ENCODE results near the gene RALA.
A peak's percentile ranks its signal among the peaks of the same experiment; 100 is the strongest.

RALA gene, protein sequence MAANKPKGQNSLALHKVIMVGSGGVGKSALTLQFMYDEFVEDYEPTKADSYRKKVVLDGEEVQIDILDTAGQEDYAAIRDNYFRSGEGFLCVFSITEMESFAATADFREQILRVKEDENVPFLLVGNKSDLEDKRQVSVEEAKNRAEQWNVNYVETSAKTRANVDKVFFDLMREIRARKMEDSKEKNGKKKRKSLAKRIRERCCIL

DNA sequence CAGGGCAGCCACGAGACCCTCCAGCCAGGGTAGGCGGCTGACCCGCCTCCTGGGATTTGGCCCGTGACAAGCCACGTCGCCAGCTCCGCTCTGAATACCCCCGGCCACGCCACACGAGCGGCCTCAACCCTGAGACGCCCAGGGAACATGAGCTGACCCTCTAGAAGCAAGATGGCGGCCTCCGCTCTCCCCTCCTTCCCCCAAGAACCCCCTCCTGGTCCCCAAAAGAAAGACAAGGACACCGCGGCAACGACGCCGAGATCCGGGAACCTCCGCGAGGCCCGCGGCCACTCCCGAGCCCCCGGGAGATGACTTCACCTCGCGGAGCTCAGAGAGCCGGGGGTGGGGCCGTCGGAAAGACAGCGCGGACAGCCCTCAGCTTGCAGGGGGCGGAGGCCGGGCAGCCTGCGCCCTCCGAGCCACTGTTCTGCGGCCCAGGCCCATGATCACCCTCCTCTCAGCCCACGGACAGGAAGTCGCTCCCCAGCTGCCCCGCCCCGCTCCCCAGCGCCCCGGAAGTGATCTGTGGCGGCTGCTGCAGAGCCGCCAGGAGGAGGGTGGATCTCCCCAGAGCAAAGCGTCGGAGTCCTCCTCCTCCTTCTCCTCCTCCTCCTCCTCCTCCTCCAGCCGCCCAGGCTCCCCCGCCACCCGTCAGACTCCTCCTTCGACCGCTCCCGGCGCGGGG lies at the start of gene RALA:
TSS of gene RALA (plus strand) at position 526 of the 685 bp plus-strand sequence. CDS start 63,096 bp downstream, outside the sequence.
- DNase-seq (ENCODE audit: low spot score), result peak; percentile 95

DNA sequence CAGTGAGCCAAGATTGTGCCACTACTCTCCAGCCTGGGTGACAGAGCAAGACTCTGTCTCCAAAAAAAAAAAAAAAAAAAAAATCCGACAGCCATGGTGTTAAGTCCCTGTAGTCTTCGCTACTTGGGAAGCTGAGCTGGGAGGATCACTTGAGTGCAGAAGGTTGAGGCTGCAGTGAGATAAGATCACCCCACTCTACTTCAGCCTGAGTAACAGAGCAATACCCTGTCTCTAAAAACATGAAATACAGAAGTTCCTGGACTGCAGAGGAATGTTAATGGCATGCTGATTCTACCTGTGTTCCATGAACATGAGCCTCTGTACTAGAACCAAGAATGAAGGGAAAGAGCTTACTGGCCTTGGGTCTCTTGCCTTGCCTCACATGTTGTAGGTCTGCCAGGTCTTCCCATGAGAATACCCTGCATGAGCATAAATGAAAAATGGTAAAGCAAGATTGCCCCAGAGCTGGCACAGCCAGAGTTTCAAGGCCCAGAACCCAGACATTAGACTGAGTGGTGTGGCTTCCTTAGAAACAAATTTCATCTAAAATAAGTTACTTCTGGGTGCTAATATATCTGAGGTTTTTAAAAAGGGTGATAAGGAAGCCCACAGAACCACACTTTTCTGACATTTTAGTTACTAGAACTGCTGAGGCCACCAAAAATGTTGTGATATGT lies 48.6 kb upstream of the RALA start:
- DNase-seq (ENCODE audit: low spot score), result no peak

DNA sequence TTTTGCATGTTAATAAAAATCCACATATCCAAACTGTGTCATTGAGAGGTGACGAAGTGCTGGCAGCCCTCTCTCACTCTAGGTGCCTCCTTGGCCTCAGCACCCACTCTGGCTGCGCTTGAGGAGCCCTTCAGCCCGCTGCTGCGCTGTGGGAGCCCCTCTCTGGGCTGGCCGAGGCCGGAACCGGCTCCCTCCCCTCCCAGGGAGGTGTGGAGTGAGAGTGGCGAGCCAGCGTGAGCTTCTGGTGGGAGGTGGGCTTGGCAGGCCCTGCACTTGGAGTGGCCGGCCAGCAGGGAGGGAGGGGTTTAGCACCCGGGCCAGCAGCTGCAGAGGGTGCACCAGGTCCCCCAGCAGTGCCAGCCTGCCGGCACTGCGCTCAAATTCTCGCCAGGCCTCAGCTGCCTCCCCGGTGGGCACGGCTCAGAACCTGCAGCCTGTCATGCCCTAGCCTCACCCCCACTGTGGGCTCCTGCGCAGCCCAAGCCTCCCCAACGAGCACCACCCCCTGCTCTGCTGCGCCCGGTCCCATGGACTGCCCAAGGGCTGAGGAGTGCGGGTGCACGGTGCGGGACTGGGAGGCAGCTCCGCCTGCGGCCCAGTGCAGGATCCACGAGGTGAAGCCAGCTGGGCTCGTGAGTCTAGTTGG lies 46.0 kb upstream of the RALA start:
- DNase-seq (ENCODE audit: low spot score), result no peak

DNA sequence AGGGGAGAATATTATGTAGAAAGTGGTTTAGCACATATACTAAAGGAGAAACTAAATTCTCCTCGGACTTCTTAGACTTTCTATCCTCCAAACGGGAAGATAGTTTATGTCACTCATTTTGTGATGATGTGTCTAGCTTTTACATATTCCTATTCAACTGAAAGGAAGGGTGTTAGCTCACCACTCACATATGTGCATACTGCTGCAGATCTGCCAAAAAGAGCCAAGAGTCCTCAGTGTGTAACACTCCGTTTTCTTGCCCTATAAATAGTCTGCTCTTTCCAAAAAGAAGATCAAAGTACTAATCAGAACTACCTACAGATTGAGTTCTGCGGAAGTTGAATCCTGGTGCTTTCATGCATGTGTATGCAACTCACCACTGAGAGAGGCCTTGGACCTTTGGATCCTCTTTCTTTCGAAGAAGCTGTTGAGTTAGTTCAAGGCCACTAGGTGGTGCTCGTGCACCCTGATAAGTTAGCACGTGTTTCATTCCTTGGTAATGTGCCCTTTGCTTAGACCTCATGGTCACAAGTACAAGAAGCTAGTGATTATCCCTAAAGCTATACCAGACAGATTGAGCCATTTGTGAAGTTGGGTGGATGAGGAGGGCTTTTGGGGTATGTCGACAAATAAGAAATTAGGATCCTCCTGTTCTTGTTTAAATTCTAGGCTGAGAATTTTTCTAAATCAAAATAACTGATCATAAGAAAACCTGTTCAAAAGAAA lies 43.1 kb upstream of the RALA start:
- DNase-seq (ENCODE audit: low spot score), result peak; percentile 93

DNA sequence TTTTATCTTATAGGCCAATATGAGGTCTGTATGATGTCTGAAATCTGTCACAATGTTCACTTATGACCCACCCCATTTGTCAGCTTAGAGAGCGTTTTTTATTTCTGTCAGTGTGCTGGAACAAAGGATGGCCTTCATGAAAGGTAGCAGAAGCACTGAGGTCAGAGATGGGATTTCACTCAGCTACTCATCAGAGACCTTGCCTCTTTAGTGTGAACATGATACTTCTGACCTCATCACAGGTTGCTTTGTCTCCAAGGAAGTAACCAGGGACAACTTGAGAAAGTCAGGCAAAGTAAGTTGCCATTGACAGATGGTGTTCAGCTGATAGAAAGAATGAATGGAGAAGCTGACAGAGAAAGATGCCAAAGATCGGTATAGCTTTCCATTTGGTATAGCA lies 40.8 kb upstream of the RALA start:
- DNase-seq (ENCODE audit: low spot score), result no peak

DNA sequence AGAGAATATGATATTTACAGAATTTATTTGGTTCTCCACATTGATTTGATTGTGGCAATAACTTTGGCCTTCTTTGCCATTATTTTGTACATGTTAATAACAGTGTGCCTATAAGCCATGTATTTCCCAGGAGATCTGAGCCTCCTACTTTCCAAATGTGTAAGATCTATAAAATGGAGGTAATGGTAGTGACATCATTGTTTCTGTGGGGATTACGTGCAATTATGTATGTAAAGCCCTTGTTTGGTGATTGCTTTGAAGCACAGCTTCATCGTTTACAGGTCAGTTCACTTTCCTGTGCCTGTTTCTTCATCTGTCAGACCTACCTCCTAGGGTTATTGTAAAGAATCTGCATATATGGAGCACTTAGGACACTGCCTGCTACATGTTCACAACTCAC lies 39.8 kb upstream of the RALA start:
- DNase-seq (ENCODE audit: low spot score), result no peak

DNA sequence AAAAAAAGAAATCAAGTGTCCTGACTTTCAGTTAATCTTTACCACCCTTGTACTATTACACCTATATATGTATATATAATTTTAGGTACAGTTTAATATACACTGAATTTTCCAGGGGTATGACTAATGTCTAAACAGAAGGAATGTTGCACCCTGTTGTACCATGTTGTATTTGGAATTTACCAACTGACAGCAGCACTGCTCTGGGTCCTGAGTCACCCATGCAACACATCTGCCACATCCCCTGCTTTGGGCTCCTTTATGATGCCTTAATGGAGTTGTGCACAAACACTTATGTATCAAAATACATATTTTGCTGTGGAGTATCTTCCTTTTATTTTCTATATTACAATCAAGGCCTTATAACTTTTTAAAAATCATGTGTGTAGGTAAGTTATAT lies 36.0 kb upstream of the RALA start:
- DNase-seq (ENCODE audit: low spot score), result no peak

DNA sequence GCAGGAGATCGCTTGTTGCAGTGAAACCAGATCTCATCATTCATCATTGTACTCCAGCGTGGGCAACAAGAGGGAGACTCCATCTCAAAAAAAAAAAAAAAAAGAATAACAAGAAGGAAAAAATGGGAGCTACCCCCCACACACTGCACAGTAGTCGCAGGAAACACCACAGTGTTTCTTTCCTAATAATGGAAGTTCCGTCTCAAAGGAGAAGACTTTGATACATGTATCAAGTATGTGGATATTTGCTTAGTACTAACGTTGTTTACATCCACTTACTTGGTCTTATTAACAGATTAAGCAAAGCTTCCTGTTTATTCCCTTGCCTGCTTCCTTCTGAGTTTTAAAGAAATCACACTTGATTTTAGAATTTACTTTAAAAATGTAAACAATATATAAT lies 35.0 kb upstream of the RALA start:
- no peak for DNase-seq (ENCODE audit: low spot score)

DNA sequence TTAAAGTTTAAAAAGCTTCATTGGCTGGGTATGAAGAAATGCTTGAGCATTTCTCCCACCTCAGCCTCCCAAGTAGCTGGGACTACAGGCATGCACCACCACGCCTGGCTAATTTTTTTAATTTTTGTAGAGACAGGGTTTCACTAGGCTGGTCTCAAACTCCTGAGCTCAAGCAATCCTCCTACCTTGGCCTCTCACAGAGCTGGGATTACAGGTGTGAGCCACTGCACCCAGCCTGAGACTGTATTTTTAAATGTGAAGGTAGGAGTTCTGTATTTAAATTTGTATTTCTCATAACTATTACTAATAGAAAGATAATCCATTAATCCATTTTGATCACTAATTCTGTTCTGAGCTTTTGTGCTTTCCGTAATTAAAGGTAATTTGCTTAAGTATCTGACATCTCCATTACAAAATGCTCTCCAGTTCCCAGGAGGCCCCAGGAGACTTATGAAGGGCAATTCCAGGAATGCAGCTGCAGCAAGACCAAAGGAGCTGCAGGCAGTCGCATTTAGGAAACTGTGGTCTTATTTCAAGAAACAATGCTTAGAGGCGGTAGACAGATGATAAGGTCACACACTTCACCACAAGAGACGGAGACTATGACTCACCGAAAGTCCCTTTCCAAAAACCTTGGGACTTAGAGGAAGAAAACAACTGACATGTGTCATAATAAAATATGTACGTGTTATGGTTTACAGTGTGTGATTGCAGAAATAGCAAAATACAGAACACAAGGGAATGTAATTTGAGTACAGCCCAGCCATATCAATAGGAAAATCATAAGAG lies 33.9 kb upstream of the RALA start:
- DNase-seq (ENCODE audit: low spot score), result peak; percentile 80

DNA sequence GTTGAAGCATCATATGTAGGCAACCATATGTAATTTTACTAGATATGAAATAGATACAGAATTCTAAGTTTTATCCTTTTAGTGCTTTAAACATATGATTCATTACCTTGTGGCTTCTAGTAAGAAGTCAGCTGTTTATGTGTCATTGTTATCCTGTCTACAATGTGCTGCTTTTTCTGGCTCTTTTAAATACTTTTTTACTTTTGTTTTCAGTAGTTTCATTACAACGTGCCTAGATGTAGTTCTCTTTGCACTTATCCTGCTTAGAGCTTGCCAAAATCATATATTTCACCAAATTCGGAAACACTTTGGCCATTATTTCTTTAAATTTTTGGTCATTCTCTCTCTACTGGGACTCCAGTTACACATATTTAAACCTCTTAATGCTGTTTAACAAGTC lies 30.8 kb upstream of the RALA start:
- DNase-seq (ENCODE audit: low spot score), result no peak

DNA sequence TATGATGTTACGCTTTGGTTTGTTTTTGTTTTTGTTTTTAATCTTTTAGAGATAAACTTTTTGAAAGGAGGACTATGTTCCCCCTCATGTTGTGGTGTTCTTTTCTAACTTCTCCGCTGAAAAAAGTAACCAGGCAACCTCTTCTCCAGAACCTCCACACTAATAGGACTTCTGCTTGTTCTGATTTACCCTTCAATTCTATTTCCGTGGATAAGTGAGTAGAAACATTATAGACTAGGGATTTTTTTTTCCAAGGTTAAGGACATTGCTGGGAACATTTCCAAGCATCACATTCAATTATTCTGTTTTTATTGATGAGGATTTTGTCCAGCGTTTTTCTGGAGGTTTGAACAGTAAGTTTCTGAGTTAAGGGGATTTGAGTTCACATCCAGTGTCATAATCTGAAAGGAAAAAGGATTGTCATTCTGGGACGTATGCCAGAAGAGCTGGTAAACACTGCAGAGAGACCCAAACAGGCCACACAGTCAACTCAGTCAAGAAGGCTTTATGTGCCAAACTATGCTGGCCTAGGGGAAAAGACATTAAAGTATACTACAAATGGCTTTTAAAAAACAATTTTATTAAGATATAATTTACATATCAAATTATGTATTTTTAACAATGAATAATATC lies 28.3 kb upstream of the RALA start:
- DNase-seq (ENCODE audit: low spot score), result no peak

DNA sequence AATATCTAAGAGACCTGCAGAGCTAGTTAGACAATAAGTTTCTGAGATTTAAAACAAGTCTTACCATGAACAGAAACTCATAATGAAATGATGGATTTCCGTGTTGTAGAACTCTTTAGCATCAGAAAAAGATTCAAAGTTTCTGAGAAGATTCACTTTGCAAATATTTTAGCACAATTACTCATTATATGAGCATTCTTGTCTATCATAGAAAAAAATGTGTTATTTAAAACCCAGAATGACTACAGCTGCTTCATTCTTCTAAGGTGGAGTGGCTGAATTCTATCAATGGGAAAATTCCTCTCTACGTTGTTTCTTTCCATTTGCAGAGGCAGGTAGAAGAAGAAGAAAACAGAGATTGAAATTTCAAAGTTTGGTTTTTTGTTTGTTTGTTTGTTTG lies 21.0 kb upstream of the RALA start:
- DNase-seq (ENCODE audit: low spot score), result no peak

DNA sequence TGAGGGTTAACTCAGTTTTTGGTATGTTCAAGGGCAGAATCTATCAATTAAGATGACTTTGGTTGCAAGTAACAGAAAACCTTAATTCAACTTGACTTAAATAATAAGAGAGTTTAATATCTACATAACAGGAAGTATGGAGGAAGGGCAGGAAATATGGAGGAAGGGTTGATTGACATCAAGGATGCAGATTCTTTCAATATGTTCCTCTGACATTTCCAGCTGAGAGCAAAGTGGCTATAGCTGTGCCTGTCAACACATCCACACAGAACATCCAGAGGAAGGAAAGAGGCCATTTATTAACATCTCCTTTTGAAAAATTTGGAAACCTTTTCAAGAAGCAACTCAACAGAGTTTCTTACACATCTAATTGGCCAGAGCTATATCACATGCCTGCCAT lies 19.4 kb upstream of the RALA start:
- DNase-seq (ENCODE audit: low spot score), result no peak

DNA sequence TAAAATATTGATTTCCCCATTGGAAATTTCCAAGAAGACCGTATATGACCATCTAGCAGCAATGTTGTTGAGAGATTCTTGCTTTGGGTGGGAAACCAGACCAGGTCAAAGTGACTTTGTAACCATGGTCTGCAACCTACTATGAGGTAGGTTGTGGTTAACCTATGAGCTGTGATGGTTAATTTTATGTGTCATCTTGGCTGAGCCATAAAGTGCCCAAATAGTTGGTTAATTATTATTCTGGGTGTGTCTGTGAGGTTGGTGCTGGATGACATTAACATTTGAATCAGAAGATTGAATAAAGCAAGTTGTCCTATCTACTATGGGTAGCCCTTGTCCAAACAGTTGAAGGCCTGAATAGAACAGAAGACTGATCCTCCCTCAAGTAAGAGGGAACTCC lies 18.3 kb upstream of the RALA start:
- DNase-seq (ENCODE audit: low spot score), result peak; percentile 94

DNA sequence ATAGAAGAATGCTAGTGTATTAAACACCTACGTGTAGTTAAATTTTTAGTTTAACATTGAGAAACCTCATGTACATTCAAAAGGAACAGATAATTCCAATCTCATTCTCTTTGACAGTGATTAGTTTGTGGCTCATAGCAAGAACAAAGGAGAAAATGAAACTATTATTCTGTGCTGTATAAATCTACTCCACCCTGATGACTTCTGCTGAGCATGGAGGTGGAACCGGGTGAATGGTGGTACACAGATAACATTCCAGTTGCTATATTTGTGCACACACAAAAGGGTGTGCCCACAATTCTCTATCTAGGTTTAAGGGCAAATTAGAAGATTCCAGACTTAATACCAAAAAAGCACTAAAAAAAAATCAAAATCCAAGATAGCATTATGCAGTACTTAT lies 17.0 kb upstream of the RALA start:
- DNase-seq (ENCODE audit: low spot score), result peak; percentile 27

DNA sequence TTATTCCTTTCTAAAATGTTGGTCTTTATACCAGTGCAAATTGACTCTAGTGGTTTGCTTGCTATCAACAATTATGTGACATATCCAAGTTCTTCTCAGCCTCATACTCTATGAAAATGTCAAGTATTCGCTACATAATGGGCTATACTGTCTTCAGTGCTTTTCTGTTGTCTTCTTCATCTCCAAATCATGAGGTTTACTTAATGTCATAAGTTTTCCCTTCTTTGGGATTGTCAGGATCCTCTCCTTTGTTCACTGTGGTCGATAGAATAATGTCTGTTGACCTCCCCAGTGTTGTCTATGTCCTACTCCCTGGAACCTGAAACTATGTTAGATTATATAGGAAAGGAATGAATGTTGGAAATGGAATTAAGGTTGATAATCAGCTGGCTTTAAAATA lies 16.4 kb upstream of the RALA start:
- no peak for DNase-seq (ENCODE audit: low spot score)

DNA sequence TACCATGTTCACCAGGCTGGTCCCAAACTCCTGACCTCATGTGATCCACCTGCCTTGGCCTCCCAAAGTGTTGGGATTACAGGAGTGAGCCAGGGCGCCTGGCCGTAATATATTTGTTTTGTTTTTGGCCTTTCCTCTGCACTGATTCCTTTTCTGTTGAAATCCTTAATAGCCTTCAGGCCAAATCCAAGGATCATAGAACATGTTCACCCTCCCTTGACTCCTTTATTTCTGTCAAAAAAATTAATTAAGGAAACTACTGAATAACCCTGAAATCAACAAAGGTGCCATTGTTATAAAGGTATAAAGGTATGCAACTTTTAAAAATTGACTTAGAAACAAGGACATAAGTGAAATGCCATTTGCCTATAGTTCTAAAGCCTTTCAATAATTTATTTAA lies 15.5 kb upstream of the RALA start:
- DNase-seq (ENCODE audit: low spot score), result no peak

DNA sequence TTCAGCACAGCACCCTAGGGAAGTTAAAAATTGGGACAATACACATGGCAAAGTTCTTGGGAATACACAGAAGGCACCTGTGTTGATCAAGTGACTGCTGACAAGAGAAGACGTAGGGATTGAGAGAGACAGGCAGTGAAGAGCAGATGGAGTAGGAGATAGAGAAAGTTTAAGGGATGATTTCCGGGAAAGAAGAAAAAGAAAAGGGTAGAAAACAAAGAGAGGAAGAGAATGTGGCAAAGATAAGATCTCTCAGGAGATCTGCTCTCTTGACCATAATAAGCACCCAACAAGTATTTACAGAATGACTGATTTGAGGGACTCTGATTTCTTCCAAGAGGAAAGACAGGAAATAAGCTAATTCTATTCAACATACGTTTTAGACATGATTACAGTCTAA lies 15.1 kb upstream of the RALA start:
- DNase-seq (ENCODE audit: low spot score), result no peak

DNA sequence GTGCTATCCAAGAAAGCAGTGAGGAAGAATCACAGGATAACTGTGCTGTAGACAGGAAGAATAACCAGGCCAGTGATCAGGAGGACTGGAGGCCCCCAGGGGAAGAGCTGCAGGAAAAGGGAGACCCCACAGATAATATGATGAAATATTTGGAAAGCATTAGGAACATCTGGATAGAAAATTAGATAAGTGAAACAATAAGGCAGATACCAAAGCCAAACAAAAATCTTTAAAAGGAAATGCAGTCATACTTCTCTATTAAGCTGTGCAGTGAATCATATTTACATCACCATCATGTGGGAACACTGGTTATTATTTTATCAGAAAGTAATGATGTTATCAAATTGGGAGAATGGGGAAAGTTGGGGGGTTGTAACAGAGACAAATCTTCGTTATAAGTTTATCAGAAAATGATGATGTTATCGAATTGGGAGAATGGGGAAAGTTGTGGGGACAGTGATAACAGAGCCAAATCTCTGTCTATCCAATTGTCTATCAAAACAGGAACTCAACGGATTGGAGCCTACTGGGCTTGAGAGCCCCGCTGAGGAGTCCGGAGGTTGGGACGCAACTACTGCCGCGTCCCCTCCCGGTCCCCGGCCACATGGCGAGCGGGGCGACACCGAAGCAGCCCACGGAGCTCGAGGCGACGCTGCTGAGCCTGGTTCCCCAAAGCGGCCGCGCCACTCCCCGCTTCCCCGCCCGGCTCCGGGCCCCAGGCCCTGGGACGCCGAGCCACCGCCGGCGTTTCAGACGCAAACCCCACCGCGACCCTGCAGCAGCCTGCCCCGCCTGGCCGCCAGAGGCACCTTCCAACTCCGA lies 14.0 kb upstream of the RALA start:
- peak; percentile 40 for DNase-seq (ENCODE audit: low spot score)

DNA sequence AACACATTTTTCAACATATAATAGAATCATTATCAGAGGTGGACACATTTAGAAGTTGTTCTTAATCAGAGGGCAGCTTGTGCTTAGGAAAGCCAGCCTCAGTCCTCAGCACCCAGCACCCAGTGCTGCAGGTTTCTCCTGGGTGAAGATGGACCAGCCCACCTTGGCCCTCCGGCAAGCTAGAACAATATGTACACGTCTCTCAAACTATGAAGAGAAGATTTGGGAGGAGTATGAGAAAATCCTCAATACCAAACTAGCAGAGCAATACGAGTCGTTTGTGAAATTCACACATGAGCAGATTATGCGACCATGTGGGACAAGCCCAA lies 13.5 kb upstream of the RALA start:
- DNase-seq (ENCODE audit: low spot score), result no peak
